Right lobe of liver (tissue), 6 donors: ENCODE data around the gene LARP7. TPM values are rescaled to one million over a fixed set of nuclear protein-coding genes. Genes with fewer than 3 reads are reported as not detected.
"Not testable (repeated sequence)": the region's sequence is repeated elsewhere in the genome, so short reads cannot be mapped to it uniquely, and the experiment has no call there.

Source experiments
- ATAC-seq, 4 donors: fragments of 200-7000 bp; cut with Tn5 transposase; one replicate each; pipeline ENCODE4 v1.9.1; 2020; ENCODE audit warnings: mild to moderate bottlenecking in 4 of 4, moderate library complexity in 4 of 4
- DNase-seq, 3 donors: peaks; one replicate each; pipeline ENCODE4 v3.0.0-alpha.2; 2020
- H3K27ac ChIP-seq, 3 donors: fragments of 200-600 bp; one replicate each; pipeline ENCODE4 v1.8.0; 2022
- H3K27me3 ChIP-seq, 2 donors: fragments of 200-600 bp; one replicate each; pipeline ENCODE4 v1.8.0; 2022
- H3K36me3 ChIP-seq, 4 donors: fragments of 200-600 bp; sonication (generic) in 1 of 4; one replicate each; pipeline versions ENCODE4 v1.5.1 to v1.8.0; 2017 to 2022; ENCODE audit warnings: control low read depth in 1 of 4
- H3K4me1 ChIP-seq, 4 donors: fragments of 200-600 bp; sonication (generic) in 1 of 4; one replicate each; pipeline versions ENCODE4 v1.5.1 to v1.8.0; 2017 to 2022; ENCODE audit warnings: control low read depth in 1 of 4
- H3K4me3 ChIP-seq, 3 donors: fragments of 200-600 bp; one replicate each; pipeline ENCODE4 v1.8.0; 2022
- H3K9me3 ChIP-seq, 4 donors: fragments of 200-600 bp; sonication (generic) in 1 of 4; one replicate each; pipeline versions ENCODE4 v1.5.1 to v1.8.0; 2017 to 2022; ENCODE audit warnings: control low read depth in 1 of 4
- CTCF ChIP-seq, 4 donors: fragments of 200-600 bp in 3 of 4; fragments of 450-650 bp in 1 of 4; IDR thresholded peaks; one replicate each; pipeline versions ENCODE4 v1.5.1 to v1.8.0; 2016 to 2022; ENCODE audit warnings: antibody characterized with exemption in 4 of 4, mild to moderate bottlenecking in 2 of 4
- POLR2A ChIP-seq: fragments of 450-650 bp; IDR thresholded peaks from one replicate; pipeline ENCODE4 v1.6.1; 2017; ENCODE audit warnings: antibody characterized with exemption, mild to moderate bottlenecking
- WGBS: methylation state at CpG from one replicate; pipeline ENCODE4 v1.1.6; 2018; ENCODE audit warnings: low coverage, low lambda C conversion rate; ENCODE audit not compliant: insufficient coverage; ENCODE audit errors: missing lambda C conversion rate; 5-methylcytosine and 5-hydroxymethylcytosine counted together
- intact Hi-C, 2 donors: fragments of 100-400 bp; cut with DNase I; formaldehyde crosslinking; loops; one replicate each; pipeline versions ENCODE4 v1.11.2 to v1.14.1; 2022
- microRNA counts: library from miRNA; unstranded; fragments of <30 nt; microRNA quantifications from one replicate; lab custom pipeline; 2016
- microRNA-seq, 2 donors: library from miRNA; unstranded; fragments of <30 nt; microRNA quantifications; one replicate each; pipeline ENCODE4, GENCODE V29; 2019 to 2020
- small RNA-seq, 2 experiments: library from RNA; depleted of rRNA; stranded (forward); fragments of <200 nt; gene quantifications; one replicate each; pipeline ENCODE3, GENCODE V24; 2016
- total RNA-seq, 6 experiments: library from RNA; depleted of rRNA in 2 of 6; stranded (reverse); fragments of >200 nt in 2 of 6; fragmentation: NEBNext Ultra II Directional in 3 of 6; extraction: Animal tissue kit (Norgen Biotek cat#: 25700) in 3 of 6; gene quantifications; one replicate each; pipeline versions ENCODE4 v1.1.0 to v1.2.4, GENCODE V29; 2016 to 2023
- donor health status: DM: no; HTN: yes; CAD: no.
- donor health status: DM: no; HTN: no; CAD: no.
- donor health status: DM: no; HTN: no; CAD: no.
- donor health status: DM: no; HTN: yes; CAD: no.
- donor health status: DM: no; HTN: yes; CAD: no.

Gene LARP7
- total RNA-seq, 6 experiments from 2014 or later = 12.7 to 28.8 (median 20.4) TPM

- intact Hi-C loops = no loop called here
- peaks cover 4 to 14% of the 10 kb centered on the region in 2 donors for H3K27me3 ChIP-seq
- ATAC-seq = no peak
Measured at GRCh38 chr4:112704322-112704721, 67.4 kb downstream of the LARP7 start.

GRCh38 chr4:112704991-112705845, 68.3 kb downstream of the LARP7 start:
- ATAC-seq = peak; percentile 67 to 80 (median 74)
- H3K27me3 ChIP-seq = peaks cover 4 to 14% of the 10 kb centered on the region in 2 donors
- peak overlapping the region; percentile 6 to 45 (median 21) for H3K4me3 ChIP-seq
- TF ChIP-seq CTCF (IDR thresholded peaks at IDR 0.05) = no peak
- no peak for TF ChIP-seq POLR2A
- peaks cover 0 to 4% (median 0%) of the 10 kb centered on the region in 4 donors for H3K4me1 ChIP-seq
- intact Hi-C loops = no loop called here
- H3K27ac ChIP-seq = no peak overlapping the region
- DNase-seq = peak in 1 of 3 donors; percentile 53
- H3K36me3 ChIP-seq = no peaks in the 10 kb centered on the region
- H3K9me3 ChIP-seq = no peaks in the 10 kb centered on the region
- 8% methylated on average over 29 of the region's 43 CpGs for WGBS

More at GRCh38 chr4:112704322-112704721, 67.4 kb downstream of the LARP7 start:
- no peak for TF ChIP-seq POLR2A
- TF ChIP-seq CTCF (IDR thresholded peaks at IDR 0.05) = no peak
- Histone ChIP-seq H3K9me3 (no peaks in the 10 kb centered on the region), H3K27ac (no peak overlapping the region), H3K36me3 (no peaks in the 10 kb centered on the region), H3K4me3 (no peak overlapping the region), H3K4me1 (peaks cover 0 to 4% (median 0%) of the 10 kb centered on the region in 4 donors)
- 55% methylated on average over 6 of the region's 7 CpGs for WGBS
- no peak for DNase-seq

GRCh38 chr4:112705891-112706839, 69.2 kb downstream of the LARP7 start:
- H3K36me3 ChIP-seq, intact Hi-C loops, H3K27ac ChIP-seq, H3K4me1 ChIP-seq, DNase-seq, H3K9me3 ChIP-seq: not testable (repeated sequence)
- H3K27me3 ChIP-seq = peaks cover 4 to 14% of the 10 kb centered on the region in 2 donors
- H3K4me3 ChIP-seq = peak overlapping the region; percentile 22 to 46 (median 23)
- 4% methylated on average over 15 of the region's 74 CpGs for WGBS
- peak; percentile 76 to 87 (median 84) for ATAC-seq

GRCh38 chr4:112706840-112707207, 69.9 kb downstream of the LARP7 start:
- Histone ChIP-seq H3K4me3 (no peak overlapping the region), H3K36me3 (no peaks in the 10 kb centered on the region), H3K27me3 (peaks cover 4 to 14% of the 10 kb centered on the region in 2 donors), H3K27ac (no peak overlapping the region), H3K4me1 (peaks cover 0 to 4% (median 0%) of the 10 kb centered on the region in 4 donors), H3K9me3 (no peaks in the 10 kb centered on the region)
- WGBS = 10% methylated on average over 4 of the region's 4 CpGs
- no peak for TF ChIP-seq CTCF (IDR thresholded peaks at IDR 0.05)
- no peak for TF ChIP-seq POLR2A
- intact Hi-C loops = no loop called here
- DNase-seq (no peak), ATAC-seq (no peak)

MicroRNAs encoded within 50 kb of the gene (microRNA counts, 767-probe panel; counts per million panel counts)
- 237 counts per million for microRNA hsa-miR-302a-3p (lab: Ali Mortazavi, UCI)
- microRNA hsa-miR-302b-3p (lab: Ali Mortazavi, UCI) = 237 counts per million
- 237 counts per million for microRNA hsa-miR-302c-3p (lab: Ali Mortazavi, UCI)
- 9,221 counts per million, percentile 47 among the panel's probes with 10 or more counts for microRNA hsa-miR-302d-3p (lab: Ali Mortazavi, UCI)
- 237 counts per million for microRNA hsa-miR-367-3p (lab: Ali Mortazavi, UCI)

Small RNA genes lying within 50 kb of the gene (microRNA-seq; reads per million reads assigned to microRNA genes)
- gene MIR302A (0 to 0.29 reads per million in 2 donors), gene MIR302B (0 to 0.64 reads per million in 2 donors), gene MIR302C (0 reads per million in 2 donors), gene MIR302D (0 to 0.64 reads per million in 2 donors), gene MIR367 (0 reads per million in 2 donors)

Small RNA genes lying within 50 kb of the gene (small RNA-seq; reads per million reads assigned to genes)
- gene MIR302A = 0 reads per million in 2 experiments
- gene MIR302C = 0 reads per million in 2 experiments
- gene MIR302D = 0 reads per million in 2 experiments
- gene MIR367 = 0 reads per million in 2 experiments
- 0 reads per million in 2 experiments for gene WRBP1

Other genes with a start within 250 kb of the LARP7 start
- not detected for gene NEUROG2, start 121.0 kb upstream of the LARP7 start, total RNA-seq
- gene ZGRF1, start 234 bp upstream of the LARP7 start, total RNA-seq = 1 to 10 TPM in 5 of 6 experiments, under 1 TPM in 1; 0.71 to 3.7 (median 2.0) TPM